Upper lobe of right lung (tissue), 1 donor: ENCODE measurements around the gene CLDN15. TPM values are rescaled to one million over a fixed set of nuclear protein-coding genes. Genes with fewer than 3 reads are reported as not detected.

ENCODE experiments used
- ATAC-seq: fragments of 200-7000 bp; cut with Tn5 transposase; one replicate; pipeline ENCODE4 v1.9.1; 2020; ENCODE audit warnings: mild to moderate bottlenecking, moderate library complexity
- DNase-seq: peaks from one replicate; pipeline ENCODE4 v3.0.0-alpha.2; 2020
- H3K27ac ChIP-seq: fragments of 200-600 bp; one replicate; pipeline ENCODE4 v1.8.0; 2022
- H3K27me3 ChIP-seq: fragments of 200-600 bp; one replicate; pipeline ENCODE4 v1.8.0; 2022; ENCODE audit warnings: mild to moderate bottlenecking
- H3K36me3 ChIP-seq: fragments of 200-600 bp; one replicate; pipeline ENCODE4 v1.8.0; 2022
- H3K4me1 ChIP-seq: fragments of 200-600 bp; one replicate; pipeline ENCODE4 v1.8.0; 2022
- H3K4me3 ChIP-seq: fragments of 200-600 bp; one replicate; pipeline ENCODE4 v1.8.0; 2022; ENCODE audit warnings: mild to moderate bottlenecking
- H3K9me3 ChIP-seq: fragments of 200-600 bp; one replicate; pipeline ENCODE4 v1.8.0; 2022
- CTCF ChIP-seq: fragments of 200-600 bp; IDR thresholded peaks from one replicate; pipeline ENCODE4 v1.8.0; 2022; ENCODE audit warnings: antibody characterized with exemption
- intact Hi-C: fragments of 100-400 bp; cut with DNase I; formaldehyde crosslinking; loops from one replicate; pipeline ENCODE4 v1.11.0; 2022
- total RNA-seq: library from RNA; stranded (reverse); fragmentation: NEBNext Ultra II Directional; extraction: Animal tissue kit (Norgen Biotek cat#: 25700); gene quantifications from one replicate; pipeline ENCODE4 v1.2.1, GENCODE V29; 2021
- donor health status: DM: no; HTN: yes; CAD: no; lungs with severe emphysema.

CLDN15 gene
- total RNA-seq, 1 donor from 2014 or later: 17.7 TPM

GRCh38 chr7:101248276-101248675 lies 10.7 kb upstream of the CLDN15 start:
- peaks cover 8% of the 10 kb centered on the region for H3K36me3 ChIP-seq
- no peaks in the 10 kb centered on the region for H3K27me3 ChIP-seq
- no peaks in the 10 kb centered on the region for H3K9me3 ChIP-seq
- no peak overlapping the region for H3K27ac ChIP-seq
- intact Hi-C loops: no loop called here
- ATAC-seq (no peak), DNase-seq (no peak)
- no peak for TF ChIP-seq CTCF
- H3K4me1 ChIP-seq: peaks cover 26% of the 10 kb centered on the region
- H3K4me3 ChIP-seq: no peak overlapping the region

GRCh38 chr7:101245147-101245668 lies 7.6 kb upstream of the CLDN15 start:
- Histone ChIP-seq H3K27ac (peak overlapping the region; percentile 83), H3K27me3 (no peaks in the 10 kb centered on the region), H3K4me3 (peak overlapping the region; percentile 65), H3K4me1 (peaks cover 14% of the 10 kb centered on the region), H3K9me3 (no peaks in the 10 kb centered on the region), H3K36me3 (peaks cover 16% of the 10 kb centered on the region)
- intact Hi-C loops: no loop called here
- TF ChIP-seq CTCF: no peak
- ATAC-seq (no peak), DNase-seq (peak; percentile 63)

- H3K4me3 ChIP-seq: peak within 1 kb of the TSS; percentile 65
- DNase-seq (peak; percentile 98), ATAC-seq (peak; percentile 97)
- peaks cover 19% of the 10 kb centered on the region for H3K36me3 ChIP-seq
- no peaks in the 10 kb centered on the region for H3K27me3 ChIP-seq
- H3K4me1 ChIP-seq: peaks cover 9% of the 10 kb centered on the region
- peak; percentile 96 for TF ChIP-seq CTCF
- peak within 1 kb of the TSS; percentile 83 for H3K27ac ChIP-seq
- intact Hi-C loops: no loop called here
- no peaks in the 10 kb centered on the region for H3K9me3 ChIP-seq
Observed at GRCh38 chr7:101244375-101245146, 7.0 kb upstream of the CLDN15 start, which contains the start of gene FIS1. Gene FIS1, minus strand, starts transcription at chr7:101245081. Its CDS starts 77 bp downstream, at chr7:101245004.

- intact Hi-C loops: no loop called here
- no peak for ATAC-seq
- peak overlapping the region; percentile 83 for H3K27ac ChIP-seq
- peaks cover 24% of the 10 kb centered on the region for H3K36me3 ChIP-seq
- H3K4me3 ChIP-seq: peak overlapping the region; percentile 65
- H3K9me3 ChIP-seq: no peaks in the 10 kb centered on the region
- no peak for TF ChIP-seq CTCF
- H3K27me3 ChIP-seq: no peaks in the 10 kb centered on the region
- peaks cover 9% of the 10 kb centered on the region for H3K4me1 ChIP-seq
- DNase-seq: no peak
Observed at GRCh38 chr7:101243646-101244374, 6.2 kb upstream of the CLDN15 start.

- Histone ChIP-seq H3K36me3 (peaks cover 31% of the 10 kb centered on the region), H3K27me3 (no peaks in the 10 kb centered on the region), H3K9me3 (no peaks in the 10 kb centered on the region), H3K27ac (no peak overlapping the region), H3K4me1 (peaks cover 20% of the 10 kb centered on the region), H3K4me3 (no peak overlapping the region)
- no peak for DNase-seq
- TF ChIP-seq CTCF: no peak
- intact Hi-C loops: no loop called here
- ATAC-seq: no peak
Observed at GRCh38 chr7:101241443-101242349, 4.1 kb upstream of the CLDN15 start.
